Activated CD4-positive, alpha-beta T cell treated with anti-CD3 and anti-CD28 coated beads for 36 hours (primary cell): ENCODE results near the gene MAP3K12. TPM values are rescaled to one million over a fixed set of nuclear protein-coding genes. Genes with fewer than 3 reads are reported as not detected.
"Not testable (repeated sequence)": the region's sequence is repeated elsewhere in the genome, so short reads cannot be mapped to it uniquely, and the experiment has no call there.

Experiments used
- ATAC-seq: fragments of 200-7000 bp; cut with Tn5 transposase; one replicate; pipeline ENCODE4 v1.10.0; 2021; ENCODE audit warnings: mild to moderate bottlenecking, moderate library complexity
- CTCF ChIA-PET: fragments of 350-600 bp; sonication (Branson Sonifier 250); formaldehyde crosslinking; loops from one replicate; lab custom pipeline; 2021; ENCODE audit warnings: antibody characterized with exemption; lab: Charles Lee
- POLR2A ChIA-PET: fragments of 350-600 bp; sonication (Branson Sonifier 250); formaldehyde crosslinking; loops from one replicate; lab custom pipeline; 2021; ENCODE audit warnings: antibody characterized with exemption, inconsistent platforms; lab: Charles Lee
- DNase-seq: peaks from one replicate; pipeline ENCODE4 v3.0.0-alpha.2; 2020
- H3K27ac Mint-ChIP-seq: one replicate; pipeline ENCODE4 v1.8.0; 2021; ENCODE audit warnings: mixed read lengths
- H3K27me3 Mint-ChIP-seq: one replicate; pipeline ENCODE4 v1.8.0; 2021; ENCODE audit warnings: mixed read lengths
- H3K36me3 Mint-ChIP-seq: one replicate; pipeline ENCODE4 v1.8.0; 2021; ENCODE audit warnings: low read depth, mixed read lengths
- H3K4me1 Mint-ChIP-seq: one replicate; pipeline ENCODE4 v1.8.0; 2021; ENCODE audit warnings: mixed read lengths
- H3K4me3 Mint-ChIP-seq: one replicate; pipeline ENCODE4 v1.8.0; 2021; ENCODE audit warnings: mild to moderate bottlenecking, moderate library complexity, mixed read lengths
- H3K9me3 Mint-ChIP-seq: one replicate; pipeline ENCODE4 v1.8.0; 2021; ENCODE audit warnings: low read depth, mixed read lengths
- intact Hi-C, 2 experiments: fragments of 100-400 bp; cut with DNase I in 1 of 2; cut with micrococcal nuclease in 1 of 2; formaldehyde crosslinking; loops; one replicate each; pipeline versions ENCODE4 v1.14.2 to v1.15.1; 2022 to 2024; cut with DNase I, micrococcal nuclease
- total RNA-seq, 2 experiments: library from RNA; stranded (reverse); gene quantifications; one replicate each; pipeline ENCODE4 v1.2.3, GENCODE V29; 2021

The MAP3K12 gene
- total RNA-seq, 2 experiments from 2014 or later: 12.6 to 13.8 TPM

- ChIA-PET POLR2A (interaction anchor here (0.6 to 1.1 kb wide), 2 partner anchors 108 to 175 kb away, joined by 3 read pairs; no protein-coding TSS in a partner anchor), CTCF (interaction anchor here (0.5 to 1.1 kb wide), 2 partner anchors 15 to 436 kb away, joined by 3 read pairs; no protein-coding TSS in a partner anchor)
- Mint-ChIP-seq H3K4me1 (peaks cover 43% of the 10 kb centered on the region), H3K36me3 (peaks cover 83% of the 10 kb centered on the region), H3K9me3 (no peaks in the 10 kb centered on the region), H3K27me3 (no peaks in the 10 kb centered on the region), H3K4me3 (no peak overlapping the region), H3K27ac (peak overlapping the region; percentile 80)
- no peak for DNase-seq
- intact Hi-C loops: loop anchor here (1.0 to 5.0 kb wide), 2 partner anchors 9 to 439 kb away; no protein-coding TSS in a partner anchor
- no peak for ATAC-seq
These were observed 38.2 kb downstream of the MAP3K12 start for GRCh38 chr12:53461059-53461458.

- POLR2A ChIA-PET: interaction anchor here (0.6 to 0.7 kb wide), 3 partner anchors 11 to 20 kb away, joined by 3 to 4 read pairs (median 4); no protein-coding TSS in a partner anchor
- H3K4me1 Mint-ChIP-seq: peaks cover 46% of the 10 kb centered on the region
- H3K36me3 Mint-ChIP-seq: peaks cover 83% of the 10 kb centered on the region
- no peak for DNase-seq
- peak overlapping the region; percentile 47 for H3K27ac Mint-ChIP-seq
- CTCF ChIA-PET: interaction anchor here (1.8 to 2.1 kb wide), 2 partner anchors 14 to 23 kb away, joined by 5 to 8 read pairs; no protein-coding TSS in a partner anchor
- no peaks in the 10 kb centered on the region for H3K9me3 Mint-ChIP-seq
- H3K4me3 Mint-ChIP-seq: no peak overlapping the region
- H3K27me3 Mint-ChIP-seq: no peaks in the 10 kb centered on the region
- intact Hi-C loops: no loop called here
- ATAC-seq: no peak
These were observed 40.2 kb downstream of the MAP3K12 start for GRCh38 chr12:53459097-53459496.

- no peak overlapping the region for H3K4me3 Mint-ChIP-seq
- no peaks in the 10 kb centered on the region for H3K9me3 Mint-ChIP-seq
- intact Hi-C loops: loop anchor here in 1 of 2 experiments (2.0 kb wide), 1 partner anchor 16 kb away; no protein-coding TSS in a partner anchor
- peaks cover 42% of the 10 kb centered on the region for H3K4me1 Mint-ChIP-seq
- H3K27ac Mint-ChIP-seq: no peak overlapping the region
- H3K27me3 Mint-ChIP-seq: no peaks in the 10 kb centered on the region
- ChIA-PET CTCF (interaction anchor here (0.6 to 4.5 kb wide), 2 partner anchors 19 to 77 kb away, joined by 3 to 32 read pairs; no protein-coding TSS in a partner anchor), POLR2A (interaction anchor here (1.0 to 3.6 kb wide), 4 partner anchors 13 to 33 kb away, joined by 3 to 18 read pairs (median 4); no protein-coding TSS in a partner anchor)
- DNase-seq (no peak), ATAC-seq (no peak)
- H3K36me3 Mint-ChIP-seq: peaks cover 78% of the 10 kb centered on the region
These were observed 42.4 kb downstream of the MAP3K12 start for GRCh38 chr12:53456654-53457366.

- CTCF ChIA-PET: interaction anchor here (0.6 to 4.5 kb wide), 4 partner anchors 9 to 666 kb away, joined by 3 to 32 read pairs (median 4); partner anchors contain the start of gene AAAS
- no peak for ATAC-seq
- H3K27ac Mint-ChIP-seq: peak overlapping the region; percentile 62
- intact Hi-C loops: loop anchor here in 1 of 2 experiments (2.0 to 5.0 kb wide), 2 partner anchors 20 to 823 kb away; no protein-coding TSS in a partner anchor
- peaks cover 56% of the 10 kb centered on the region for H3K36me3 Mint-ChIP-seq
- POLR2A ChIA-PET: interaction anchor here (0.7 to 3.6 kb wide), 7 partner anchors 10 to 75 kb away, joined by 3 to 19 read pairs (median 7); partner anchors contain the start of gene SP1
- H3K27me3 Mint-ChIP-seq: no peaks in the 10 kb centered on the region
- peak overlapping the region; percentile 94 for H3K4me3 Mint-ChIP-seq
- no peaks in the 10 kb centered on the region for H3K9me3 Mint-ChIP-seq
- peaks cover 33% of the 10 kb centered on the region for H3K4me1 Mint-ChIP-seq
- no peak for DNase-seq
These were observed 44.6 kb downstream of the MAP3K12 start for GRCh38 chr12:53454707-53455106.

- POLR2A ChIA-PET: interaction anchor here (0.7 to 3.6 kb wide), 5 partner anchors 11 to 75 kb away, joined by 3 to 19 read pairs (median 11); partner anchors contain the start of gene SP1
- ATAC-seq (no peak), DNase-seq (no peak)
- Mint-ChIP-seq H3K27me3 (no peaks in the 10 kb centered on the region), H3K36me3 (peaks cover 53% of the 10 kb centered on the region), H3K4me1 (peaks cover 31% of the 10 kb centered on the region), H3K9me3 (no peaks in the 10 kb centered on the region), H3K4me3 (peak overlapping the region; percentile 94), H3K27ac (peak overlapping the region; percentile 62)
- CTCF ChIA-PET: interaction anchor here (0.6 to 4.5 kb wide), 5 partner anchors 22 to 667 kb away, joined by 3 to 32 read pairs (median 3); partner anchors contain the start of genes AAAS and SP1
- intact Hi-C loops: loop anchor here (2.0 to 5.0 kb wide), 6 partner anchors 15 to 823 kb away; partner anchors contain the start of gene TARBP2 (in 1 of the 2)
These were observed 45.2 kb downstream of the MAP3K12 start for GRCh38 chr12:53453953-53454640.

- Mint-ChIP-seq H3K27me3 (no peaks in the 10 kb centered on the region), H3K4me3 (peak overlapping the region; percentile 94), H3K36me3 (peaks cover 51% of the 10 kb centered on the region), H3K9me3 (no peaks in the 10 kb centered on the region), H3K27ac (peak overlapping the region; percentile 96), H3K4me1 (peaks cover 27% of the 10 kb centered on the region)
- DNase-seq: peak; percentile 84
- POLR2A ChIA-PET: interaction anchor here (0.6 kb wide), 1 partner anchor 22 kb away, joined by 6 read pairs; no protein-coding TSS in a partner anchor
- intact Hi-C loops: loop anchor here (1.0 to 5.0 kb wide), 10 partner anchors 16 to 825 kb away; partner anchors contain the start of genes TARBP2 (in 2 of the 2), EIF4B (in 1 of the 2), MYG1 (in 1 of the 2) and PFDN5 (in 1 of the 2)
- CTCF ChIA-PET: interaction anchor here (0.6 to 4.5 kb wide), 7 partner anchors 10 to 131 kb away, joined by 3 to 32 read pairs (median 3); no protein-coding TSS in a partner anchor
- ATAC-seq: peak; percentile 14
These were observed 46.8 kb downstream of the MAP3K12 start for GRCh38 chr12:53452159-53453077.

- intact Hi-C loops: loop anchor here (1.0 to 5.0 kb wide), 16 partner anchors 10 to 826 kb away; partner anchors contain the start of genes PRR13 (in 2 of the 2), TARBP2 (in 2 of the 2), AAAS (in 1 of the 2) and ATF7 (in 1 of the 2)
- Mint-ChIP-seq H3K36me3 (peaks cover 50% of the 10 kb centered on the region), H3K27me3 (no peaks in the 10 kb centered on the region), H3K9me3 (no peaks in the 10 kb centered on the region), H3K4me1 (peaks cover 27% of the 10 kb centered on the region), H3K27ac (peak within 1 kb of the TSS; percentile 96), H3K4me3 (peak within 1 kb of the TSS; percentile 94)
- DNase-seq (peak; percentile 99), ATAC-seq (peak; percentile 97)
- ChIA-PET POLR2A (no interaction called here), CTCF (interaction anchor here (0.6 to 1.6 kb wide), 9 partner anchors 10 to 273 kb away, joined by 3 to 8 read pairs (median 3); partner anchors contain the start of genes AAAS and PRR13)
These were observed 47.5 kb downstream of the MAP3K12 start, which contains the start of gene PCBP2 for GRCh38 chr12:53451661-53452158. Gene PCBP2, plus strand, starts transcription at chr12:53452102. Its CDS starts 2,699 bp downstream, at chr12:53454801.

- POLR2A ChIA-PET: no interaction called here
- no peaks in the 10 kb centered on the region for H3K27me3 Mint-ChIP-seq
These were observed 48.3 kb downstream of the MAP3K12 start for GRCh38 chr12:53450936-53451335.

GRCh38 chr12:53444593-53445325 is 54.5 kb downstream of the MAP3K12 start:
- Mint-ChIP-seq H3K4me1 (peaks cover 30% of the 10 kb centered on the region), H3K27ac (peak overlapping the region; percentile 31), H3K36me3 (peaks cover 41% of the 10 kb centered on the region)
- intact Hi-C loops, H3K4me3 Mint-ChIP-seq, ATAC-seq, H3K9me3 Mint-ChIP-seq, DNase-seq, H3K27me3 Mint-ChIP-seq: not testable (repeated sequence)
- ChIA-PET POLR2A (interaction anchor here (0.5 to 0.7 kb wide), 2 partner anchors 48 to 240 kb away, joined by 5 to 7 read pairs; no protein-coding TSS in a partner anchor), CTCF (interaction anchor here (1.0 to 1.5 kb wide), 2 partner anchors 11 to 99 kb away, joined by 3 to 4 read pairs; no protein-coding TSS in a partner anchor)

More at GRCh38 chr12:53450936-53451335, 48.3 kb downstream of the MAP3K12 start:
- Mint-ChIP-seq H3K27ac (peak overlapping the region; percentile 19), H3K36me3 (peaks cover 49% of the 10 kb centered on the region), H3K4me1 (peaks cover 26% of the 10 kb centered on the region), H3K4me3 (no peak overlapping the region), H3K9me3 (no peaks in the 10 kb centered on the region)
- ATAC-seq: no peak
- CTCF ChIA-PET: interaction anchor here (0.6 to 1.6 kb wide), 7 partner anchors 10 to 130 kb away, joined by 3 to 8 read pairs (median 3); partner anchors contain the start of genes AAAS and PRR13
- DNase-seq: no peak
- intact Hi-C loops: loop anchor here (1.0 to 5.0 kb wide), 7 partner anchors 10 to 826 kb away; partner anchors contain the start of genes PRR13 (in 2 of the 2), AAAS (in 1 of the 2), ATF7 (in 1 of the 2) and ATP5MC2 (in 1 of the 2)
